Heart right ventricle (tissue), 16 donors: ENCODE results near the gene KIAA1671. TPM values are rescaled to one million over a fixed set of nuclear protein-coding genes. Genes with fewer than 3 reads are reported as not detected.

Source experiments
- ATAC-seq, 8 donors: fragments of 200-7000 bp; cut with Tn5 transposase; one replicate each; pipeline ENCODE4 v1.9.1; 2020; ENCODE audit warnings: mild to moderate bottlenecking in 8 of 8, moderate library complexity in 8 of 8, moderate number of reproducible peaks in 1 of 8
- DNase-seq, 2 donors: peaks; one replicate each; pipeline ENCODE4 v3.0.0-alpha.2; 2020
- H3K27ac ChIP-seq, 10 donors: fragments of 200-600 bp; sonication (generic) in 2 of 10; one replicate each; pipeline versions ENCODE4 v1.5.0 to v1.8.0; 2020 to 2022; ENCODE audit warnings: mild to moderate bottlenecking in 3 of 10
- H3K27me3 ChIP-seq, 7 donors: fragments of 200-600 bp; one replicate each; pipeline ENCODE4 v1.8.0; 2021 to 2022; ENCODE audit warnings: mild to moderate bottlenecking in 2 of 7
- H3K36me3 ChIP-seq, 9 donors: fragments of 200-600 bp; sonication (generic) in 1 of 9; one replicate each; pipeline versions ENCODE4 v1.5.0 to v1.8.0; 2020 to 2022; ENCODE audit warnings: mild to moderate bottlenecking in 2 of 9
- H3K4me1 ChIP-seq, 9 donors: fragments of 200-600 bp; sonication (generic) in 1 of 9; one replicate each; pipeline versions ENCODE4 v1.5.0 to v1.8.0; 2020 to 2022; ENCODE audit warnings: mild to moderate bottlenecking in 4 of 9
- H3K4me3 ChIP-seq, 10 donors: fragments of 200-600 bp; sonication (generic) in 2 of 10; one replicate each; pipeline versions ENCODE4 v1.5.0 to v1.8.0; 2020 to 2022; ENCODE audit warnings: mild to moderate bottlenecking in 7 of 10, moderate library complexity in 2 of 10
- H3K9me3 ChIP-seq, 11 donors: fragments of 200-600 bp in 10 of 11; sonication (generic) in 2 of 11; one replicate each; pipeline versions ENCODE4 v1.5.0 to v1.8.0; 2013 to 2022; ENCODE audit warnings: mild to moderate bottlenecking in 2 of 11, control low read depth in 1 of 11, moderate library complexity in 1 of 11
- WGBS, 2 donors: extraction: QIAGEN DNeasy Blood & Tissue Kit; methylation state at CpG; one replicate each; pipeline ENCODE4 v1.1.7; 2013; ENCODE audit warnings: inconsistent platforms in 1 of 2; 5-methylcytosine and 5-hydroxymethylcytosine counted together
- intact Hi-C, 10 donors: fragments of 100-400 bp; cut with DNase I; formaldehyde crosslinking; loops; one replicate each; pipeline versions ENCODE4 v1.11.1 to v1.14.2; 2022
- polyA plus RNA-seq, 2 donors: library from polyadenylated mRNA; stranded (reverse); fragments of 200-250 nt; gene quantifications; one replicate each; pipeline ENCODE4 v1.2.3, GENCODE V29; 2013
- total RNA-seq, 10 donors: library from RNA; stranded (reverse); fragmentation: NEBNext Ultra II Directional in 3 of 10; extraction: Animal tissue kit (Norgen Biotek cat#: 25700) in 3 of 10; gene quantifications; one replicate each; pipeline versions ENCODE4 v1.2.1 to v1.2.4, GENCODE V29; 2021 to 2023
- TF ChIP-seq, protein P1 (sequence below), 9 donors: fragments of 200-600 bp; sonication (generic) in 2 of 9; IDR thresholded peaks; one replicate each; pipeline versions ENCODE4 v1.5.0 to v1.8.0; 2021 to 2022; ENCODE audit warnings: antibody characterized with exemption in 9 of 9, mild to moderate bottlenecking in 5 of 9, moderate library complexity in 1 of 9
- donor health status: Arrhythmogenic right ventricular cardiomyopathy.
- donor health status: ischemic (EF 13 %, LVEDD 7.1; RV severe dilation, severe dysfunction).
- donor health status: healthy with polysubstance abuse.
- donor health status: DM: no; HTN: yes; CAD: no.
- donor health status: DM: no; HTN: no; CAD: no.
- donor health status: ischemic (EF 25% LVEDD 6.9; RV normal size, moderate dysfunction).
- donor health status: ischemic (EF 25% LVEDD 5.7; RV mildly dilated, moderate dysfunction).
- donor health status: healthy.
- donor health status: DM: yes; HTN: yes; CAD: no.
- donor health status: Ischemic cardiomyopathy.
- donor health status: ischemic (EF 35%, LVEDD 5.7; RV mildly dilated, moderate dysfunction).
- donor health status: nonischemic (EF 11% LVEDD 7.7; RV severe dilation, severe dysfunction).
- donor health status: DM: yes; HTN: yes; CAD: no.
- donor health status: PGD.
- donor health status: ischemic (EF 29% LVEDD 5.4; RV normal size, mild dysfunction).
- donor health status: nonischemic (EF 23%, LVEDD 6.1; RV moderate dilation, normal function).

KIAA1671 gene
- total and polyA plus RNA-seq, 12 donors = 2.9 to 26.2 (median 13.7) TPM

- intact Hi-C loops = no loop called here
- WGBS, 2 donors = 88 to 89% methylated on average over 7 of the region's 7 CpGs
- no peaks in the 10 kb centered on the region for H3K9me3 ChIP-seq
- ATAC-seq (no peak), DNase-seq (no peak)
- no peak overlapping the region for H3K4me3 ChIP-seq
- no peak overlapping the region for H3K27ac ChIP-seq
- no peaks in the 10 kb centered on the region for H3K36me3 ChIP-seq
- TF ChIP-seq, protein P1, sequence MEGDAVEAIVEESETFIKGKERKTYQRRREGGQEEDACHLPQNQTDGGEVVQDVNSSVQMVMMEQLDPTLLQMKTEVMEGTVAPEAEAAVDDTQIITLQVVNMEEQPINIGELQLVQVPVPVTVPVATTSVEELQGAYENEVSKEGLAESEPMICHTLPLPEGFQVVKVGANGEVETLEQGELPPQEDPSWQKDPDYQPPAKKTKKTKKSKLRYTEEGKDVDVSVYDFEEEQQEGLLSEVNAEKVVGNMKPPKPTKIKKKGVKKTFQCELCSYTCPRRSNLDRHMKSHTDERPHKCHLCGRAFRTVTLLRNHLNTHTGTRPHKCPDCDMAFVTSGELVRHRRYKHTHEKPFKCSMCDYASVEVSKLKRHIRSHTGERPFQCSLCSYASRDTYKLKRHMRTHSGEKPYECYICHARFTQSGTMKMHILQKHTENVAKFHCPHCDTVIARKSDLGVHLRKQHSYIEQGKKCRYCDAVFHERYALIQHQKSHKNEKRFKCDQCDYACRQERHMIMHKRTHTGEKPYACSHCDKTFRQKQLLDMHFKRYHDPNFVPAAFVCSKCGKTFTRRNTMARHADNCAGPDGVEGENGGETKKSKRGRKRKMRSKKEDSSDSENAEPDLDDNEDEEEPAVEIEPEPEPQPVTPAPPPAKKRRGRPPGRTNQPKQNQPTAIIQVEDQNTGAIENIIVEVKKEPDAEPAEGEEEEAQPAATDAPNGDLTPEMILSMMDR (IDR thresholded peaks at IDR 0.05) = no peak
- H3K4me1 ChIP-seq = peaks cover 0 to 27% (median 6%) of the 10 kb centered on the region in 9 donors
- peaks cover 0 to 13% (median 0%) of the 10 kb centered on the region in 7 donors for H3K27me3 ChIP-seq
Measured at GRCh38 chr22:25072406-25072805, 119.9 kb downstream of the KIAA1671 start.

DNA sequence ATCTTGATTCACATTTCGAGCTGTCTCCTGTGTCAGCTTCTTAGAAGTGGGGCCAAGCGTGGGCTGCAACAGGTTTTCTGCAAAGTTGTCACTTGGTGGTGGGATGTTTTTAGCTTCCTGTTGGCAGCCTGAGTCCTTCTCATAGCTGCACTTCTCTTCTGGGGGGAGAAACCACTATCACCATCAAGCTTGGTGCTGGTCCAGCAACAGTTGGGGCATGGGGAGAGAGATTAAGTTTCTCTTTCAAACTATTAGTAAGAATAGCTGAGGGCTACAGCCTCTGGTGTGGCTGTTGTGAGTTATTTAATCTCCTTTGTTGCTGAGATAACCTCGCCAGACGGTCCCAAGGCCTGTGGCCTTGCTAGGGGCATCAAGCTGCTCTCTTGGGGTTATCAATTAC is 123.8 kb downstream of the KIAA1671 start:
- 76 to 77% methylated on average over 4 of the region's 4 CpGs for WGBS, 2 donors
- DNase-seq (no peak), ATAC-seq (no peak)
- Histone ChIP-seq H3K27ac (no peak overlapping the region), H3K4me1 (peaks cover 0 to 17% (median 4%) of the 10 kb centered on the region in 9 donors), H3K27me3 (no peaks in the 10 kb centered on the region), H3K36me3 (no peaks in the 10 kb centered on the region), H3K4me3 (no peak overlapping the region), H3K9me3 (no peaks in the 10 kb centered on the region)
- intact Hi-C loops = no loop called here
- TF ChIP-seq, protein P1 (IDR thresholded peaks at IDR 0.05) = no peak

DNA sequence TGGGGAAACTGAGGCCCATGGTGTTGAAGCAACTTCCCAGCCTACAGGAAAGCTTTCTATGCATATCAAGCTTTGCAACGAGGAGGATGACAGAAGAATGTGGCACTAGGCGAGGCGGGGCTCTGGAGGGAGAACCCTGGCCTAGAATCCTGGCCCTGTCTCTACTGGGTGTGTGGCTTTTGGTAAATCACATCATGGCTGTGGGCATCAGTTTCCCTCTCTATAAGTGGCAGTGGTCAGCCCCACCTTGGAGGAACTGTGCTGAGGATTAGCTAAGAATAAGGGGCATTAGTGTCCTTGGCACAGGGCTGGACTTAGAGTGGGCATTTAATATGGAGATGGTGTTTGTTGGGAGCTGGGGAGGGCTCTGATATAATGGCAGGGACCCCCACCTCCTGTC is 124.5 kb downstream of the KIAA1671 start:
- H3K36me3 ChIP-seq = no peaks in the 10 kb centered on the region
- TF ChIP-seq, protein P1 (IDR thresholded peaks at IDR 0.05) = no peak
- intact Hi-C loops = no loop called here
- no peak for DNase-seq
- ATAC-seq = no peak
- WGBS, 2 donors = 47 to 83% methylated on average over 3 of the region's 3 CpGs
- H3K27me3 ChIP-seq = no peaks in the 10 kb centered on the region
- peak overlapping the region in 1 of 10 donors; percentile 6 for H3K27ac ChIP-seq
- H3K9me3 ChIP-seq = no peaks in the 10 kb centered on the region
- H3K4me1 ChIP-seq = peaks cover 0 to 18% (median 4%) of the 10 kb centered on the region in 9 donors
- H3K4me3 ChIP-seq = no peak overlapping the region

DNA sequence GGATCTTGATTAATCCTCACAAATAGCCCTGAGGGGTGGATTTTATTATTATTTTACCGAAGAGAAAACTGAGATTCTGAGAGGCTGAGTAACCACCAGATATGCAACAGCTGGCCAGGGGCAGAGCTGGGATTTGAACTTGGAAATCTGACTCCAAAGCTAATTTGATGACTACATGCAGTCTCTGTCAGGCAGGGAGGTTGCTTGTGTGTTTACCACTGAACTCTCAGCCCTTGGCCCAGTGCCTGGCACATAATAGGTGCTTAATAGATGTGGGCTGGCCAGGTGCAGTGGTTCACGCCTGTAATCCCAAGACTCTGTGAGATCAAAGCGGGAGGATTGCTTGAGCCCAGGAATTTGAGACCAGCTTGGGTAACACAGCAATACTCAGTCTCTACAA is 125.4 kb downstream of the KIAA1671 start:
- H3K4me3 ChIP-seq = no peak overlapping the region
- H3K36me3 ChIP-seq = no peaks in the 10 kb centered on the region
- no peak overlapping the region for H3K27ac ChIP-seq
- intact Hi-C loops = no loop called here
- TF ChIP-seq, protein P1 (IDR thresholded peaks at IDR 0.05) = no peak
- no peak for ATAC-seq
- 87 to 89% methylated on average over 3 of the region's 3 CpGs for WGBS, 2 donors
- no peak for DNase-seq
- no peaks in the 10 kb centered on the region for H3K27me3 ChIP-seq
- H3K4me1 ChIP-seq = peaks cover 0 to 27% (median 5%) of the 10 kb centered on the region in 9 donors
- no peaks in the 10 kb centered on the region for H3K9me3 ChIP-seq
